Ovary (tissue), 9 donors: Measurements from ENCODE around the gene PTTG1IP. TPM values are rescaled to one million over a fixed set of nuclear protein-coding genes. Genes with fewer than 3 reads are reported as not detected.
"Not testable (repeated sequence)": the region's sequence is repeated elsewhere in the genome, so short reads cannot be mapped to it uniquely, and the experiment has no call there.

Experiments used
- DNase-seq, 5 donors: peaks; one replicate each; pipeline ENCODE4 v3.0.0-alpha.2; 2019 to 2020
- H3K27ac ChIP-seq, 2 donors: fragments of 200-600 bp; one replicate each; pipeline versions ENCODE4 v1.5.1 to v1.8.0; 2019 to 2022
- H3K27me3 ChIP-seq: fragments of 200-600 bp; one replicate; pipeline ENCODE4 v1.8.0; 2022
- H3K36me3 ChIP-seq: fragments of 200-600 bp; sonication (generic); one replicate; pipeline ENCODE4 v1.5.1; 2019
- H3K4me1 ChIP-seq: one replicate; pipeline ENCODE4 v1.8.1; 2013; ENCODE audit warnings: mild to moderate bottlenecking, moderate library complexity; ENCODE audit not compliant: insufficient read depth
- H3K4me3 ChIP-seq: fragments of 200-600 bp; sonication (generic); one replicate; pipeline ENCODE4 v1.5.1; 2017
- H3K9me3 ChIP-seq, 2 donors: fragments of 200-600 bp in 1 of 2; sonication (generic) in 1 of 2; one replicate each; pipeline versions ENCODE4 v1.5.1 to v1.8.1; 2013 to 2019; ENCODE audit warnings: mild to moderate bottlenecking in 1 of 2, moderate library complexity in 1 of 2
- EP300 ChIP-seq: sonication (generic); formaldehyde crosslinking; IDR thresholded peaks from one replicate; pipeline ENCODE4 v1.6.1; 2017; ENCODE audit warnings: antibody characterized with exemption
- POLR2A ChIP-seq: fragments of 450-650 bp; IDR thresholded peaks from one replicate; pipeline ENCODE4 v1.6.1; 2017; ENCODE audit warnings: antibody characterized with exemption, mild to moderate bottlenecking, moderate library complexity
- WGBS, 3 donors: extraction: QIAGEN DNeasy Blood & Tissue Kit in 1 of 3; methylation state at CpG; one replicate each; pipeline versions ENCODE4 v1.1.5 to v1.1.7; 2013 to 2017; 5-methylcytosine and 5-hydroxymethylcytosine counted together
- intact Hi-C, 4 donors: fragments of 100-400 bp; cut with DNase I; formaldehyde crosslinking; loops; one replicate each; pipeline versions ENCODE4 v1.11.0 to v1.15.1; 2022 to 2023
- polyA plus RNA-seq, 2 donors: library from polyadenylated mRNA; stranded (reverse); fragments of 200-250 nt in 1 of 2; fragments of 350-450 nt in 1 of 2; fragmentation: Illumina TruSeq in 1 of 2; extraction: RNeasy Lipid Tissue Mini Kit (QIAGEN cat#74804) in 1 of 2; gene quantifications; one replicate each; pipeline ENCODE4 v1.2.3, GENCODE V29; 2013 to 2014
- total RNA-seq, 7 donors: library from RNA; depleted of rRNA in 2 of 7; stranded (reverse); fragments of >200 nt in 2 of 7; fragmentation: NEBNext Ultra II Directional in 3 of 7; extraction: Animal tissue kit (Norgen Biotek cat#: 25700) in 3 of 7; gene quantifications; one replicate each; pipeline versions ENCODE4 v1.1.0 to v1.2.4, GENCODE V29; 2016 to 2023
- TF ChIP-seq, protein P1 (sequence below), 3 donors: fragments of 450-650 bp in 2 of 3; fragments of 200-600 bp in 1 of 3; IDR thresholded peaks; one replicate each; pipeline versions ENCODE4 v1.5.1 to v1.8.0; 2016 to 2022; ENCODE audit warnings: antibody characterized with exemption in 3 of 3, mild to moderate bottlenecking in 1 of 3
- donor health status: DM: no; HTN: no; CAD: no; lungs with moderate emphysema.
- donor health status: DM: no; HTN: no; CAD: no.
- donor health status: Bipolar disorder and iron deficiency.
- donor health status: DM: yes; HTN: yes; CAD: no.
- donor health status: DM: no; HTN: no; CAD: no.
- donor health status: DM: yes; HTN: yes; CAD: no.

Gene PTTG1IP
- total and polyA plus RNA-seq, 9 donors = 133 to 420 (median 144) TPM

DNA sequence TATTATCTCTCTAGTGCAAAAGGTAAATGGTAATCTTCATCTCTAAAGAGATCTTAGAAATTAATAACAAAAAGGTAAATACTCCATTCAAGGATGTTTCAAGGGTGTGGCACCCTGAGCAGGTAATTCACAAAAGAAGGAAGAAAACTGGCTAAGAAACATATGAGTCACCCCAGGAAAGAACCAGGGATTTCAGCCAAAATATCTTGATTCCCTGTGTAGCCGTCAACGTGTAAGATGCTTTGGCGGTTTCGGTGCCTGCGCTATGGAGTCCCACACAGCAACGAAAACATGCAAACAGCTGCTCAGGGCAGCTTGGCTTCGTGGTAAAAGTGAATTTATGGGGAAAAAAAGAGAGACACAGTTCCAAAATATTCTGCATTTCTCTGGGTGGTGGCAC is 43.5 kb upstream of the PTTG1IP start:
- H3K27ac ChIP-seq = no peak overlapping the region
- DNase-seq = no peak
- H3K36me3 ChIP-seq = no peaks in the 10 kb centered on the region
- no peaks in the 10 kb centered on the region for H3K4me1 ChIP-seq
- 26 to 36% (median 29%) methylated on average over 7 of the region's 7 CpGs for WGBS, 3 donors
- H3K27me3 ChIP-seq = no peaks in the 10 kb centered on the region
- no peak for TF ChIP-seq POLR2A
- TF ChIP-seq, protein P1, sequence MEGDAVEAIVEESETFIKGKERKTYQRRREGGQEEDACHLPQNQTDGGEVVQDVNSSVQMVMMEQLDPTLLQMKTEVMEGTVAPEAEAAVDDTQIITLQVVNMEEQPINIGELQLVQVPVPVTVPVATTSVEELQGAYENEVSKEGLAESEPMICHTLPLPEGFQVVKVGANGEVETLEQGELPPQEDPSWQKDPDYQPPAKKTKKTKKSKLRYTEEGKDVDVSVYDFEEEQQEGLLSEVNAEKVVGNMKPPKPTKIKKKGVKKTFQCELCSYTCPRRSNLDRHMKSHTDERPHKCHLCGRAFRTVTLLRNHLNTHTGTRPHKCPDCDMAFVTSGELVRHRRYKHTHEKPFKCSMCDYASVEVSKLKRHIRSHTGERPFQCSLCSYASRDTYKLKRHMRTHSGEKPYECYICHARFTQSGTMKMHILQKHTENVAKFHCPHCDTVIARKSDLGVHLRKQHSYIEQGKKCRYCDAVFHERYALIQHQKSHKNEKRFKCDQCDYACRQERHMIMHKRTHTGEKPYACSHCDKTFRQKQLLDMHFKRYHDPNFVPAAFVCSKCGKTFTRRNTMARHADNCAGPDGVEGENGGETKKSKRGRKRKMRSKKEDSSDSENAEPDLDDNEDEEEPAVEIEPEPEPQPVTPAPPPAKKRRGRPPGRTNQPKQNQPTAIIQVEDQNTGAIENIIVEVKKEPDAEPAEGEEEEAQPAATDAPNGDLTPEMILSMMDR (IDR thresholded peaks at IDR 0.05) = no peak
- no peak for TF ChIP-seq EP300
- intact Hi-C loops = no loop called here
- no peaks in the 10 kb centered on the region for H3K9me3 ChIP-seq
- H3K4me3 ChIP-seq = no peak overlapping the region

DNA sequence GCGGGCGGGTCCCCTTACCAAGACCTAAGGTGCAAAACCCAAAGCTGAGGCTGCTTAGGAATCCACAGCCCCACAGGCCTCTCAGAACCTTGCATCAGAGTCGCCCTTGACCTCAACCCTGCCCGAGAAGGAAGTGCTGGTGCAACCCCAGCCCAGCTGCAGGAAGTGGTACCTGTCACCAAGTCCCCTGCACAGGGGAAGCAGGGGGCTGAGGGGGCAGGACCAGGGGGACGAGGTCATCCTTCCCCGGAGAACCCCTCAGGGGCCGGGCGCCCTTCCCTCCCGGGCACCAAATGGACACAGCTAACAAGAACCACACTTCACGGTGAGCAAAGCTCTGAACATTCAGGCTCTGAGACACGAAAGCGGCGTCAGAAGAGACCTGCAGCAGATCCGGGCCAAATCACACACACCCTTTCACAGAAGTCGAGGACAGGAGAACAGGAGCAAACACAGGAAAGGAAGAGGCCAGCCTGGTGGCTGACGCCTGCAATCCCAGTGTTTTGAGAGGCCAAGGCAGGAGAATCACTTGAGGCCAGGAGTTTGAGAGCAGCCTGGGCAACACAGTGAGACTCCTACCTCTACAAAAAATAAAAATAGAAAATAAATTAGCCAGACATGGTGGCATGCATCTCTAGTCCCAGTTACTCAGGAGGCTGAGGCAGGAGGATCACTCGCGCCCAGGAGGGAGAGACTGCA is 40.8 kb upstream of the PTTG1IP start:
- no peaks in the 10 kb centered on the region for H3K9me3 ChIP-seq
- 82 to 86% (median 83%) methylated on average over 17 to 18 of the region's 18 CpGs for WGBS, 3 donors
- no peaks in the 10 kb centered on the region for H3K27me3 ChIP-seq
- H3K4me3 ChIP-seq = no peak overlapping the region
- intact Hi-C loops = no loop called here
- TF ChIP-seq EP300 (no peak), POLR2A (no peak)
- TF ChIP-seq, protein P1 (IDR thresholded peaks at IDR 0.05) = no peak
- H3K27ac ChIP-seq = no peak overlapping the region
- H3K36me3 ChIP-seq = no peaks in the 10 kb centered on the region
- peaks cover 3% of the 10 kb centered on the region for H3K4me1 ChIP-seq
- DNase-seq = no peak

DNA sequence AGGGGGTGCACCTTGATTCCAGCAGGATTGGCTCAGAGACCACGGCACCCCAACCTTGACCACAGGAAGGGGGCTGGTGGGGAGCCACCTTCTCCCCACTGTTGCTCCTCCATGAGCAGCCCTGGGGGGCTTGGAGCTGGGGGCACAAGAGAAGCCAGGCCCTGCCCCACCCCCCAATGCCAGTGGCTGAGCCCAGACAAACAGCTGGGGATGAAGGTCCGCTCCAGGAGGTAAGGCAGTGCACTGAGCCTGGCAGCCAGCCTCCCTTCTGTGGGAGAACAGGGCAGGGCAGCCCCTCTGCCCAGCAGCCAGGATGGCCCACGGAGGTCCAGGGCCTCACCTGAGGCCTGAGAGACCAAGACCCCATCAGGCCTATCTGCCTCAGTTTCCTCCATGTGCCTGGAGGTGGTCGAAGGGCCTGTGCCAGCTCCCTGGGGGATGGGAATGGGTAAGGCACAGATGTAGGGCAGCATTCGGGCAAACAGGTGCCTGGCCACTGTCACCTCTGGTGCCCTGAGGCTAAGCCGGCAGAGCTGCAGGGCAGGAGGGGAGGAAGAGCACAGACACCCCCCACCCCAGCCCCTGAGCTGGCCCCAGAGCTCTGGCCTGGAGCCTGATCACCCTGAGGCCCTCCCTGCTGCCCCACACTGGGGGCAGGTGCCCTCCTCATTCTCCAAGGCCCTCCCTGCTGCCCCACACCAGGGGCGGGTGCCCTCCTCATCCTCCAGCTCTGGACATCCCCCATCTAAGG is 40.1 kb upstream of the PTTG1IP start:
- DNase-seq = no peak
- H3K4me1 ChIP-seq = peaks cover 4% of the 10 kb centered on the region
- H3K27ac ChIP-seq = no peak overlapping the region
- WGBS, 3 donors = 78 to 82% (median 79%) methylated on average over 6 to 7 of the region's 7 CpGs
- H3K9me3 ChIP-seq = no peaks in the 10 kb centered on the region
- no peaks in the 10 kb centered on the region for H3K27me3 ChIP-seq
- no peaks in the 10 kb centered on the region for H3K36me3 ChIP-seq
- intact Hi-C loops = no loop called here
- no peak for TF ChIP-seq EP300
- no peak for TF ChIP-seq POLR2A
- TF ChIP-seq, protein P1 (IDR thresholded peaks at IDR 0.05) = no peak
- no peak overlapping the region for H3K4me3 ChIP-seq

DNA sequence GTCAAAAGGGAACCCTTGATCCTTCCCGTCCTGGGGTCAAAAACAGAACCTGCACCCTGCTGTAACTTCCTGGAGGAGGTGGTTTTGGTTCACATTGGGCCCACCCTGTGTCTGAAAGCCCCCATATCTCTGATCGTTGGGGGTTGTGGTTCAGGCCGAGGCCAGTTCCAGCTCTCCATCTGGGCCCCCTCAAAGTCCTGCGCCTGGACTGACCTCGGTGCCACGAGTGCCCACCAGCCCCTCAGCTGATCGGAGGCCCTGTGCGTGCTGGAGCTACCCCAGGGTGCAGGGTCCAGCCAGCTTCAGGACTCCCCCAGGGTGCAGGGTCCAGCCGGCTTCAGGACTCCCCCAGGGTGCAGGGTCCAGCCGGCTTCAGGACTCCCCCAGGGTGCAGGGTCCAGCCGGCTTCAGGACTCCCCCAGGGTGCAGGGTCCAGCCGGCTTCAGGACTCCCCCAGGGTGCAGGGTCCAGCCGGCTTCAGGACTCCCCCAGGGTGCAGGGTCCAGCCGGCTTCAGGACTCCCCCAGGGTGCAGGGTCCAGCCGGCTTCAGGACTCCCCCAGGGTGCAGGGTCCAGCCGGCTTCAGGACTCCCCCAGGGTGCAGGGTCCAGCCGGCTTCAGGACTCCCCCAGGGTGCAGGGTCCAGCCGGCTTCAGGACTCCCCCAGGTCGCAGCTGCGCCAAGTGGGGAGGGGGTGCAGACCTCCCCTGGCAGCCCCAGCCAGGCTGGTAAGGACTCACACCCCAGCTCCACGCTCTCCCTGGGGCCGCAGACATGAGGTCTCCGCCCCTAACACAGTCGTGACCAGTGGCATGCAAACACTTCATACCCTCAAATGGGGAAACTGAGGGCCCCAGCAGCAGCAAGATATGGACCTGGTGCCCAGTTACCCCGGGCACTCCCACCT is 39.3 kb upstream of the PTTG1IP start:
- H3K27ac ChIP-seq, intact Hi-C loops, H3K36me3 ChIP-seq, H3K27me3 ChIP-seq, H3K9me3 ChIP-seq, H3K4me3 ChIP-seq, DNase-seq, H3K4me1 ChIP-seq: not testable (repeated sequence)
- WGBS, 3 donors = 69 to 75% (median 71%) methylated on average over 9 to 19 of the region's 25 CpGs
